Caco-2 (cell line): ENCODE measurements around the gene SV2C. TPM values are rescaled to one million over a fixed set of nuclear protein-coding genes. Genes with fewer than 3 reads are reported as not detected.

Experiments
- BruUV-seq: library from RNA; stranded (reverse); fragments of 400-500 nt; replicated peaks from 2 replicates; lab custom pipeline; 2021; lab: Mats Ljungman, UMichigan
- CTCF ChIA-PET: fragments of 300-600 bp; sonication (Branson Sonifier 250); formaldehyde crosslinking; loops from one replicate; lab custom pipeline; 2022; ENCODE audit warnings: antibody characterized with exemption; lab: Charles Lee
- POLR2A ChIA-PET: fragments of 300-600 bp; sonication (Branson Sonifier 250); formaldehyde crosslinking; loops from one replicate; lab custom pipeline; 2022; ENCODE audit warnings: antibody characterized with exemption; lab: Charles Lee
- DNase-seq, 2 experiments: peaks; one replicate each; pipeline versions ENCODE4 v3.0.0 to v3.0.0-alpha.2; 2020 to 2022
- H3K27me3 ChIP-seq: replicated peaks from 2 replicates; pipeline ENCODE4 v1.6.0; 2011; ENCODE audit warnings: low read length; ENCODE audit not compliant: control insufficient read depth, insufficient read depth
- H3K36me3 ChIP-seq: 2 replicates; pipeline ENCODE4 v1.5.1; 2011; ENCODE audit warnings: low read length; ENCODE audit not compliant: control insufficient read depth, insufficient read depth
- H3K4me1 ChIP-seq: fragments of 250-450 bp; sonication (Bioruptor Pico); 2 replicates; pipeline ENCODE4 v1.5.1; 2020; ENCODE audit warnings: mild to moderate bottlenecking
- H3K4me3 ChIP-seq: 2 replicates; pipeline ENCODE4 v1.5.1; 2011; ENCODE audit warnings: low read depth, mild to moderate bottlenecking, control low read depth, low read length
- H3K9me3 ChIP-seq: fragments of 250-450 bp; sonication (Bioruptor Pico); 2 replicates; pipeline ENCODE4 v1.5.1; 2020; ENCODE audit warnings: mild to moderate bottlenecking, moderate library complexity
- H3K27ac Mint-ChIP-seq: one replicate; pipeline ENCODE4 v1.8.0; 2022; ENCODE audit warnings: mixed read lengths; ENCODE audit not compliant: unreplicated experiment
- H3K27me3 Mint-ChIP-seq: one replicate; pipeline ENCODE4 v1.8.0; 2022; ENCODE audit warnings: mixed read lengths; ENCODE audit not compliant: insufficient read depth, unreplicated experiment
- H3K36me3 Mint-ChIP-seq: one replicate; pipeline ENCODE4 v1.8.0; 2022; ENCODE audit warnings: mild to moderate bottlenecking, mixed read lengths; ENCODE audit not compliant: insufficient read depth, unreplicated experiment
- H3K4me1 Mint-ChIP-seq: one replicate; pipeline ENCODE4 v1.8.0; 2022; ENCODE audit warnings: low read depth, mixed read lengths; ENCODE audit not compliant: unreplicated experiment
- H3K4me3 Mint-ChIP-seq: one replicate; pipeline ENCODE4 v1.8.0; 2022; ENCODE audit warnings: mild to moderate bottlenecking, moderate library complexity, mixed read lengths; ENCODE audit not compliant: unreplicated experiment
- H3K9me3 Mint-ChIP-seq: one replicate; pipeline ENCODE4 v1.8.0; 2022; ENCODE audit warnings: mixed read lengths; ENCODE audit not compliant: unreplicated experiment
- CTCF ChIP-seq, 2 experiments: fragments of 200-600 bp in 1 of 2; IDR thresholded peaks; 1 replicate in 1 of 2; 2 replicates in 1 of 2; pipeline versions ENCODE4 v1.5.1 to v1.8.0; 2011 to 2022; ENCODE audit warnings: antibody characterized with exemption in 1 of 2, control low read depth in 1 of 2, inconsistent platforms in 1 of 2, low read depth in 1 of 2, low read length in 1 of 2, mild to moderate bottlenecking in 1 of 2, moderate library complexity in 1 of 2; ENCODE audit not compliant: insufficient read depth in 1 of 2, severe bottlenecking in 1 of 2, unreplicated experiment in 1 of 2
- intact Hi-C: fragments of 100-400 bp; cut with micrococcal nuclease; formaldehyde crosslinking; loops from one replicate; pipeline ENCODE4 v1.10.0; 2022; ENCODE audit not compliant: unreplicated experiment
- total RNA-seq: library from RNA; stranded (reverse); gene quantifications from 2 replicates; pipeline ENCODE4 v1.2.3, GENCODE V29; 2022

Gene SV2C
- total RNA-seq, 1 experiment from 2014 or later: not detected

GRCh38 chr5:76363352-76364225, 280.4 kb downstream of the SV2C start:
- Mint-ChIP-seq H3K9me3 (peaks cover 3% of the 10 kb centered on the region), H3K4me1 (peaks cover 6% of the 10 kb centered on the region), H3K27ac (no peak overlapping the region), H3K27me3 (no peaks in the 10 kb centered on the region), H3K36me3 (no peaks in the 10 kb centered on the region), H3K4me3 (no peak overlapping the region)
- H3K4me1 ChIP-seq: no peaks in the 10 kb centered on the region; the same call in 1 of the 2 replicates
- CTCF ChIA-PET: no interaction called here
- H3K4me3 ChIP-seq: no peak overlapping the region
- no peaks in the 10 kb centered on the region for H3K9me3 ChIP-seq
- no peaks in the 10 kb centered on the region for H3K36me3 ChIP-seq
- no TSS peak for BruUV-seq
- POLR2A ChIA-PET: no interaction called here
- intact Hi-C loops: no loop called here
- no peak for DNase-seq
- no peak for TF ChIP-seq CTCF (IDR thresholded peaks at IDR 0.05; ENCODE audit: insufficient read depth in 1 of 2, low read depth in 1 of 2, low read length in 1 of 2, severe bottlenecking in 1 of 2, unreplicated experiment in 1 of 2)
- no peaks in the 10 kb centered on the region for H3K27me3 ChIP-seq

- Mint-ChIP-seq H3K27me3 (no peaks in the 10 kb centered on the region), H3K9me3 (peaks cover 9% of the 10 kb centered on the region), H3K27ac (no peak overlapping the region), H3K36me3 (no peaks in the 10 kb centered on the region), H3K4me1 (peaks cover 12% of the 10 kb centered on the region), H3K4me3 (no peak overlapping the region)
- Histone ChIP-seq H3K4me1 (no peaks in the 10 kb centered on the region; the same call in 1 of the 2 replicates), H3K4me3 (no peak overlapping the region), H3K36me3 (no peaks in the 10 kb centered on the region), H3K27me3 (no peaks in the 10 kb centered on the region), H3K9me3 (no peaks in the 10 kb centered on the region)
- no peak for TF ChIP-seq CTCF (IDR thresholded peaks at IDR 0.05; ENCODE audit: insufficient read depth in 1 of 2, low read depth in 1 of 2, low read length in 1 of 2, severe bottlenecking in 1 of 2, unreplicated experiment in 1 of 2)
- intact Hi-C loops: no loop called here
- ChIA-PET POLR2A (no interaction called here), CTCF (no interaction called here)
- DNase-seq: no peak
- no TSS peak for BruUV-seq
These were observed 281.0 kb downstream of the SV2C start for GRCh38 chr5:76364226-76364589.

GRCh38 chr5:76365561-76365960, 282.4 kb downstream of the SV2C start:
- no peaks in the 10 kb centered on the region; the same call in 1 of the 2 replicates for H3K4me1 ChIP-seq
- H3K27me3 ChIP-seq: no peaks in the 10 kb centered on the region
- no TSS peak for BruUV-seq

More at GRCh38 chr5:76365561-76365960, 282.4 kb downstream of the SV2C start:
- ChIA-PET CTCF (no interaction called here), POLR2A (no interaction called here)
- TF ChIP-seq CTCF (IDR thresholded peaks at IDR 0.05; ENCODE audit: insufficient read depth in 1 of 2, low read depth in 1 of 2, low read length in 1 of 2, severe bottlenecking in 1 of 2, unreplicated experiment in 1 of 2): no peak
- H3K27me3 Mint-ChIP-seq: no peaks in the 10 kb centered on the region
- H3K9me3 Mint-ChIP-seq: peaks cover 12% of the 10 kb centered on the region
- Histone ChIP-seq H3K4me3 (no peak overlapping the region), H3K9me3 (no peaks in the 10 kb centered on the region), H3K36me3 (no peaks in the 10 kb centered on the region)
- intact Hi-C loops: no loop called here
- H3K36me3 Mint-ChIP-seq: no peaks in the 10 kb centered on the region
- H3K27ac Mint-ChIP-seq: no peak overlapping the region
- DNase-seq: no peak
- H3K4me1 Mint-ChIP-seq: peaks cover 12% of the 10 kb centered on the region
- no peak overlapping the region for H3K4me3 Mint-ChIP-seq
